NT2/D1 (cell line): Measurements from ENCODE around the gene ADPRS.

ENCODE experiments used
- SUZ12 ChIP-seq: IDR thresholded peaks from 2 replicates; pipeline ENCODE4 v1.6.1; 2011; ENCODE audit not compliant: insufficient read length, insufficient read depth; ENCODE audit errors: extremely low read depth
- YY1 ChIP-seq: IDR thresholded peaks from 2 replicates; pipeline ENCODE4 v1.6.1; 2011; ENCODE audit not compliant: insufficient read length, insufficient read depth
- ZNF274 ChIP-seq: IDR thresholded peaks from 2 replicates; pipeline ENCODE4 v1.6.1; 2011; ENCODE audit warnings: mild to moderate bottlenecking, low read depth, low read length

GRCh38 chr1:36116901-36117300 lies 28.2 kb downstream of the ADPRS start:
- TF ChIP-seq SUZ12 (no peak), ZNF274 (no peak), YY1 (no peak)
